Keratinocyte (primary cell): ENCODE measurements around the gene HLF. TPM values are rescaled to one million over a fixed set of nuclear protein-coding genes. Genes with fewer than 3 reads are reported as not detected.

ENCODE experiments used
- DNase-seq: peaks from one replicate; pipeline ENCODE4 v3.0.0-alpha.2; 2011; ENCODE audit warnings: low read depth, missing footprints, low spot score
- FAIRE-seq: peaks from 2 replicates; lab custom pipeline; 2011; peaks lifted over from hg19 to GRCh38; lab: Jason Lieb, UNC
- H2AFZ ChIP-seq: 2 replicates; pipeline ENCODE4 v1.6.0; 2012; ENCODE audit warnings: low read length, control low read depth, inconsistent platforms; ENCODE audit not compliant: control insufficient read depth
- H3K27ac ChIP-seq: 2 replicates; pipeline ENCODE4 v1.5.1; 2011; ENCODE audit warnings: low read length; ENCODE audit not compliant: control insufficient read depth, insufficient read depth
- H3K27me3 ChIP-seq: 3 replicates; pipeline ENCODE4 v1.6.0; 2011; ENCODE audit warnings: low read length; ENCODE audit not compliant: control insufficient read depth, insufficient read depth; ENCODE audit errors: extremely low read depth
- H3K36me3 ChIP-seq, 2 experiments: 2 replicates in 1 of 2; 3 replicates in 1 of 2; pipeline ENCODE4 v1.5.1; 2011; ENCODE audit warnings: low read length in 2 of 2, mild to moderate bottlenecking in 1 of 2; ENCODE audit not compliant: control insufficient read depth in 2 of 2, insufficient read depth in 2 of 2; ENCODE audit errors: extremely low read depth in 1 of 2
- H3K4me1 ChIP-seq: 3 replicates; pipeline ENCODE4 v1.5.1; 2011; ENCODE audit warnings: low read length; ENCODE audit not compliant: control insufficient read depth, insufficient read depth; ENCODE audit errors: extremely low read depth
- H3K4me2 ChIP-seq: 3 replicates; pipeline ENCODE4 v1.6.0; 2011; ENCODE audit warnings: low read depth, low read length; ENCODE audit not compliant: control insufficient read depth, insufficient read depth; ENCODE audit errors: extremely low read depth
- H3K4me3 ChIP-seq, 3 experiments: fragments of 200-600 bp in 1 of 3; sonication (generic) in 1 of 3; 2 replicates in 2 of 3; 3 replicates in 1 of 3; pipeline ENCODE4 v1.5.1; 2011 to 2016; ENCODE audit warnings: low read length in 3 of 3, mild to moderate bottlenecking in 3 of 3, control low read depth in 2 of 3, inconsistent platforms in 1 of 3, low read depth in 1 of 3, mixed read lengths in 1 of 3, mixed run types in 1 of 3, moderate library complexity in 1 of 3; ENCODE audit not compliant: control insufficient read depth in 2 of 3, insufficient read depth in 2 of 3; ENCODE audit errors: extremely low read depth in 1 of 3
- H3K79me2 ChIP-seq: 2 replicates; pipeline ENCODE4 v1.6.0; 2012; ENCODE audit warnings: low read length; ENCODE audit not compliant: control insufficient read depth, insufficient read depth
- H3K9ac ChIP-seq: 3 replicates; pipeline ENCODE4 v1.6.0; 2011; ENCODE audit warnings: low read length; ENCODE audit not compliant: control insufficient read depth, insufficient read depth; ENCODE audit errors: extremely low read depth
- H3K9me1 ChIP-seq: 3 replicates; pipeline ENCODE4 v1.6.0; 2011; ENCODE audit warnings: low read length; ENCODE audit not compliant: control insufficient read depth, insufficient read depth; ENCODE audit errors: extremely low read depth
- H3K9me3 ChIP-seq: 2 replicates; pipeline ENCODE4 v1.5.1; 2012; ENCODE audit warnings: low read depth, low read length; ENCODE audit not compliant: control insufficient read depth
- H4K20me1 ChIP-seq: 3 replicates; pipeline ENCODE4 v1.6.0; 2011; ENCODE audit warnings: low read length; ENCODE audit not compliant: control insufficient read depth, insufficient read depth; ENCODE audit errors: extremely low read depth
- EZH2 ChIP-seq: IDR thresholded peaks from one replicate; pipeline ENCODE4 v1.6.1; 2012; ENCODE audit warnings: inconsistent platforms, mild to moderate bottlenecking, low read length, moderate library complexity
- dilution Hi-C: fragments of 300-500 bp; cut with MboI; formaldehyde crosslinking; loops from one replicate; pipeline ENCODE4 v1.7.0; 2020; ENCODE audit warnings: low sequenced_read_pairs; ENCODE audit not compliant: extremely low pct_ligation_motif_present
- polyA plus RNA-seq, 5 experiments: library from polyadenylated mRNA; depleted of rRNA in 3 of 5; stranded (reverse) in 3 of 5; stranded (forward) in 1 of 5; unstranded in 1 of 5; fragments of >200 nt; gene quantifications; 1 replicate in 1 of 5; 2 replicates in 3 of 5; 3 replicates in 1 of 5; pipeline versions ENCODE4 v1.2.1 to v1.2.3, GENCODE V29; 2011 to 2012; ENCODE audit warnings: missing spikeins in 2 of 5, low read depth in 1 of 5, low replicate concordance in 1 of 5
- TF ChIP-seq, protein P1 (sequence below), 3 experiments: IDR thresholded peaks in 1 of 3; conservative IDR thresholded peaks in 1 of 3; optimal IDR thresholded peaks in 1 of 3; 2 replicates in 2 of 3; 3 replicates in 1 of 3; pipeline versions ENCODE3 to v1.5.1; 2011; ENCODE audit warnings: low read length in 3 of 3, mild to moderate bottlenecking in 3 of 3, moderate library complexity in 2 of 3, control low read depth in 1 of 3, inconsistent platforms in 1 of 3; ENCODE audit not compliant: insufficient read depth in 2 of 3; ENCODE audit errors: extremely low read depth in 1 of 3

HLF gene
- polyA plus RNA-seq, 1 donor (not counting 4 experiments of a cell fraction or from before 2014, with no cell fraction given): 0.21 TPM

DNA sequence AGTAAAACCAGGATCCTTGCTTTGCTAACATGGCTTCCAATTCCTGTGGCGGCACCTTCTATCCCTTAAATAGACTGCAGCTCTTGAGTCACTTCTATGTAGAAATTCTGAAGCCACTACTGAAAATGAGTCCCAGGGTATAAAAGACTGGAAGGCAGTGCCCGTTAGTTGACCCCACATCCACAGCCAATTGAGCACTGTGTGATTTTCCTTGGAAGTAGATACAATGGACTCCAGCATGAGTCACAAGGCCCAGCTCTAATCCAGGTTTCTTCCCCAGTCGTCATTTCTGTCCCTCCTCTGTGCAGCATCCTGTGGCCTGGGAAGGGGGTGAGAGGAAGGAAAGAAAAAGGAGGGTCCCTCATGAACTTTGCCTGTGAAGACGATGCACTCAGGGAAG is 69.5 kb downstream of the HLF start:
- H3K9ac ChIP-seq: no peak overlapping the region
- no peak for DNase-seq
- no peaks in the 10 kb centered on the region for H3K27me3 ChIP-seq
- H3K9me3 ChIP-seq: no peaks in the 10 kb centered on the region
- H3K4me3 ChIP-seq: no peak overlapping the region
- no peak overlapping the region for H3K4me2 ChIP-seq
- no peak for TF ChIP-seq EZH2
- H3K36me3 ChIP-seq: no peaks in the 10 kb centered on the region
- H3K27ac ChIP-seq: no peak overlapping the region
- H3K4me1 ChIP-seq: no peaks in the 10 kb centered on the region
- H2AFZ ChIP-seq: no peak overlapping the region
- H3K9me1 ChIP-seq: no peaks in the 10 kb centered on the region
- no peaks in the 10 kb centered on the region for H3K79me2 ChIP-seq
- dilution Hi-C loops: no loop called here
- H4K20me1 ChIP-seq: no peaks in the 10 kb centered on the region
- FAIRE-seq: no peak

DNA sequence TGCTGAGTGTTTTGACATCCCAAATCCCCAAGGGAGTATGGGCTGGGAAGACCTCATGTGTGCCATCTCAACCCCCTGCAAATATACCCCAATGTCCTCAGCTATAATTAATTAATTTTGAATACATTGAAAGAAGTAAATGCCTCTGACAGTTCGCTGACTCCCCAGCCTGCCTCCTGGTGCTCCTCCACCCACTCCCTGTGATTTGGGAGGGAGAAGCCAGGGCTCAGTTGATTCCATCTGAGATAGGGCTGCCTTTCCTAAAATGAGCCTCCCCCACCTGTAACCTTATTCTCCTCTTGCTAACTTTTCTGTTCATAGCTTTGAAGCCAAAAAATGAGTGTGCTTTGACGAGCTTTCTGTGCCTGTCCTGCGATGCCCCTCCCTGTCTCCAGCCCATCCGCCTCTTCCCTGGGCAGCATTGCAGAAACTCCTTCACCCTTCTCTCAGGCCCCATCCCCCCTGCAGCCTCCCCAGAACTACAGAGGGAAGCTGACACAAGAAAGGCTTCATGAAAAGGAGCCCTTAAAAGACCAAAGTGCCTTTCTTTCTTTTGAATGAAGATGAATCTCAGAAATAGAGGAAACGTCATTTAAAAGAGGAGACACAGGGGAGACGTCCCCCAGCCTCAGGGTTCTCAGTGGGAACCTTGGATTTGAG is 70.3 kb downstream of the HLF start:
- H3K4me2 ChIP-seq: no peak overlapping the region
- H3K4me3 ChIP-seq: no peak overlapping the region
- dilution Hi-C loops: no loop called here
- no peak for DNase-seq
- no peak overlapping the region for H3K9ac ChIP-seq
- no peaks in the 10 kb centered on the region for H3K27me3 ChIP-seq
- H3K36me3 ChIP-seq: no peaks in the 10 kb centered on the region
- H2AFZ ChIP-seq: no peak overlapping the region
- no peak for FAIRE-seq
- no peak overlapping the region for H3K27ac ChIP-seq
- H3K4me1 ChIP-seq: no peaks in the 10 kb centered on the region
- H3K9me1 ChIP-seq: no peaks in the 10 kb centered on the region
- no peaks in the 10 kb centered on the region for H4K20me1 ChIP-seq
- no peak for TF ChIP-seq EZH2
- H3K79me2 ChIP-seq: no peaks in the 10 kb centered on the region
- no peaks in the 10 kb centered on the region for H3K9me3 ChIP-seq

DNA sequence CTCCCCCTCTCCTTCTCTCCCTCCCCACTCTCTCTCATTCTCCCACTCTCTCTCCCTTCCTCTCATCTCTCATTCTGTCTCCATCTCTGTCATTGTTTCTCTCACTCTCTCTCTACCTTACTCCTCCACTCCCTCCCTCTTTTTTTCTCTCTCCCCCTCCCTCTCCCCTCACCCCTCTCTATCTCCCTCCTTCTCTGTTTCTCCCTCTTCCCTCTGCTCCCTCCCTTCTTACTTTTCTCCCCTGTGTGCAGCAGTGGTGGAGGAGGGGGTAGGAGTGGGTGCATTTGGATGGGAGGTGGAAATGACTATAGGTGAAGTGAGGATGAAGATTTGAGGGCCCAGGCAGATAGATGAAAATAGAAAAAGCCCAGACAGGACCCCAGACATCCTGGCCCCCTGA is 70.9 kb downstream of the HLF start:
- no peak for DNase-seq
- Histone ChIP-seq H4K20me1 (no peaks in the 10 kb centered on the region), H3K9me3 (no peaks in the 10 kb centered on the region), H3K27me3 (no peaks in the 10 kb centered on the region), H3K9me1 (no peaks in the 10 kb centered on the region), H3K4me2 (no peak overlapping the region), H3K79me2 (no peaks in the 10 kb centered on the region), H3K36me3 (no peaks in the 10 kb centered on the region), H3K4me1 (no peaks in the 10 kb centered on the region), H3K9ac (no peak overlapping the region), H3K4me3 (no peak overlapping the region), H3K27ac (no peak overlapping the region), H2AFZ (no peak overlapping the region)
- dilution Hi-C loops: no loop called here
- TF ChIP-seq, protein P1, sequence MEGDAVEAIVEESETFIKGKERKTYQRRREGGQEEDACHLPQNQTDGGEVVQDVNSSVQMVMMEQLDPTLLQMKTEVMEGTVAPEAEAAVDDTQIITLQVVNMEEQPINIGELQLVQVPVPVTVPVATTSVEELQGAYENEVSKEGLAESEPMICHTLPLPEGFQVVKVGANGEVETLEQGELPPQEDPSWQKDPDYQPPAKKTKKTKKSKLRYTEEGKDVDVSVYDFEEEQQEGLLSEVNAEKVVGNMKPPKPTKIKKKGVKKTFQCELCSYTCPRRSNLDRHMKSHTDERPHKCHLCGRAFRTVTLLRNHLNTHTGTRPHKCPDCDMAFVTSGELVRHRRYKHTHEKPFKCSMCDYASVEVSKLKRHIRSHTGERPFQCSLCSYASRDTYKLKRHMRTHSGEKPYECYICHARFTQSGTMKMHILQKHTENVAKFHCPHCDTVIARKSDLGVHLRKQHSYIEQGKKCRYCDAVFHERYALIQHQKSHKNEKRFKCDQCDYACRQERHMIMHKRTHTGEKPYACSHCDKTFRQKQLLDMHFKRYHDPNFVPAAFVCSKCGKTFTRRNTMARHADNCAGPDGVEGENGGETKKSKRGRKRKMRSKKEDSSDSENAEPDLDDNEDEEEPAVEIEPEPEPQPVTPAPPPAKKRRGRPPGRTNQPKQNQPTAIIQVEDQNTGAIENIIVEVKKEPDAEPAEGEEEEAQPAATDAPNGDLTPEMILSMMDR (optimal IDR thresholded peaks at IDR 0.05 in 1 of 3, IDR thresholded peaks at IDR 0.05 in 1 of 3, conservative IDR thresholded peaks at IDR 0.05 in 1 of 3; ENCODE audit: extremely low read depth in 1 of 3, insufficient read depth in 2 of 3, low read length in 3 of 3): no peak
- no peak for TF ChIP-seq EZH2
- no peak for FAIRE-seq
